Fibroblast of skin of left quadriceps (primary cell): ENCODE measurements around the gene GFM1.
"Not testable (repeated sequence)": the region's sequence is repeated elsewhere in the genome, so short reads cannot be mapped to it uniquely, and the experiment has no call there.

Experiments
- DNase-seq, 2 experiments: peaks; one replicate each; pipeline ENCODE4 v3.0.0-alpha.2; 2013; ENCODE audit warnings: low read depth in 2 of 2

GFM1 gene

GRCh38 chr3:158678687-158679086 is 34.4 kb downstream of the GFM1 start:
- no peak for DNase-seq

- no peak for DNase-seq
These were observed 35.2 kb downstream of the GFM1 start for GRCh38 chr3:158679547-158680000.

- DNase-seq, result no peak
These were observed 36.5 kb downstream of the GFM1 start for GRCh38 chr3:158680861-158681260.

- DNase-seq, result peak; percentile 48 to 52
These were observed 39.1 kb downstream of the GFM1 start for GRCh38 chr3:158683230-158683962.

GRCh38 chr3:158685159-158685558 is 40.8 kb downstream of the GFM1 start:
- DNase-seq, result no peak

- DNase-seq, result not testable (repeated sequence)
These were observed 49.6 kb downstream of the GFM1 start for GRCh38 chr3:158693866-158694456.

GRCh38 chr3:158696618-158697017 is 52.3 kb downstream of the GFM1 start:
- DNase-seq, result no peak

- DNase-seq, result no peak
These were observed 56.2 kb downstream of the GFM1 start for GRCh38 chr3:158700559-158700958.

- no peak for DNase-seq
These were observed 57.2 kb downstream of the GFM1 start for GRCh38 chr3:158701420-158702065.

GRCh38 chr3:158702815-158703481 is 58.6 kb downstream of the GFM1 start:
- DNase-seq, result peak in 1 of 2 experiments; percentile 54

GRCh38 chr3:158703566-158703965 is 59.2 kb downstream of the GFM1 start:
- no peak for DNase-seq

- DNase-seq, result peak; percentile 98
These were observed 65.3 kb downstream of the GFM1 start for GRCh38 chr3:158709666-158710083.

GRCh38 chr3:158710601-158711000 is 66.3 kb downstream of the GFM1 start:
- no peak for DNase-seq

- peak; percentile 89 for DNase-seq
These were observed 67.6 kb downstream of the GFM1 start for GRCh38 chr3:158711886-158712285.

- no peak for DNase-seq
These were observed 68.1 kb downstream of the GFM1 start for GRCh38 chr3:158712443-158712842.

- no peak for DNase-seq
These were observed 68.8 kb downstream of the GFM1 start for GRCh38 chr3:158713094-158713499.

- no peak for DNase-seq
These were observed 73.2 kb downstream of the GFM1 start for GRCh38 chr3:158717576-158717975.

GRCh38 chr3:158718490-158719170 is 74.3 kb downstream of the GFM1 start:
- DNase-seq, result peak; percentile 69 to 75

GRCh38 chr3:158722108-158722507 is 77.8 kb downstream of the GFM1 start:
- DNase-seq, result no peak

GRCh38 chr3:158723991-158724390 is 79.7 kb downstream of the GFM1 start:
- no peak for DNase-seq

GRCh38 chr3:158725348-158726011 is 81.2 kb downstream of the GFM1 start:
- peak; percentile 88 to 89 for DNase-seq
